ENCODE measurements around the gene FALEC.

Gene FALEC

DNA sequence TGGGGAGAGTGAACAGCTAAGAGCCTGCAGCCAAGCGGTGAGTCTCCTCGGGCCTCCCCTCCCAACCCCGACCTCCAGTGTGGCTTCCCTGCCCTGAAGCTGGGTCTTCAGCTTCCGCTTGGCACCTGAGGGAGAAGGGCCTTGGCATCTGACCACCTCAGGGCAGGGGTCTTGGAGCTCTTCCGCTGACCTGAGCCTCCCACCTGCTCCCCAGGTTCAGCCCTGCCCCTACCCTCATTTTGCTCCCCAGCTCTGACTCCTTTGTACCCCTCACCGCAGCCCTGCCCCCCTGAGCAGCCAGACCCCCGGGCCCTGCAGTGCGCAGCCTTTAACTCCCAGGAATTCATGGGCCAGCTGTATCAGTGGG lies 38.5 kb downstream of the FALEC start:
- no peaks in the 10 kb centered on the region for H3K9me3 ChIP-seq (ENCODE audit: severe bottlenecking)
- no peaks in the 10 kb centered on the region for H3K36me3 ChIP-seq
- DNase-seq = no peak
- TF ChIP-seq, protein P1, sequence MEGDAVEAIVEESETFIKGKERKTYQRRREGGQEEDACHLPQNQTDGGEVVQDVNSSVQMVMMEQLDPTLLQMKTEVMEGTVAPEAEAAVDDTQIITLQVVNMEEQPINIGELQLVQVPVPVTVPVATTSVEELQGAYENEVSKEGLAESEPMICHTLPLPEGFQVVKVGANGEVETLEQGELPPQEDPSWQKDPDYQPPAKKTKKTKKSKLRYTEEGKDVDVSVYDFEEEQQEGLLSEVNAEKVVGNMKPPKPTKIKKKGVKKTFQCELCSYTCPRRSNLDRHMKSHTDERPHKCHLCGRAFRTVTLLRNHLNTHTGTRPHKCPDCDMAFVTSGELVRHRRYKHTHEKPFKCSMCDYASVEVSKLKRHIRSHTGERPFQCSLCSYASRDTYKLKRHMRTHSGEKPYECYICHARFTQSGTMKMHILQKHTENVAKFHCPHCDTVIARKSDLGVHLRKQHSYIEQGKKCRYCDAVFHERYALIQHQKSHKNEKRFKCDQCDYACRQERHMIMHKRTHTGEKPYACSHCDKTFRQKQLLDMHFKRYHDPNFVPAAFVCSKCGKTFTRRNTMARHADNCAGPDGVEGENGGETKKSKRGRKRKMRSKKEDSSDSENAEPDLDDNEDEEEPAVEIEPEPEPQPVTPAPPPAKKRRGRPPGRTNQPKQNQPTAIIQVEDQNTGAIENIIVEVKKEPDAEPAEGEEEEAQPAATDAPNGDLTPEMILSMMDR (IDR thresholded peaks at IDR 0.05; ENCODE audit: low read depth, low read length) = no peak
- H3K27me3 ChIP-seq (ENCODE audit: insufficient read depth, low read depth, severe bottlenecking) = no peaks in the 10 kb centered on the region
- no peak overlapping the region for H3K4me3 ChIP-seq (ENCODE audit: low read depth, low read length)
- H3K27ac ChIP-seq = no peak overlapping the region

DNA sequence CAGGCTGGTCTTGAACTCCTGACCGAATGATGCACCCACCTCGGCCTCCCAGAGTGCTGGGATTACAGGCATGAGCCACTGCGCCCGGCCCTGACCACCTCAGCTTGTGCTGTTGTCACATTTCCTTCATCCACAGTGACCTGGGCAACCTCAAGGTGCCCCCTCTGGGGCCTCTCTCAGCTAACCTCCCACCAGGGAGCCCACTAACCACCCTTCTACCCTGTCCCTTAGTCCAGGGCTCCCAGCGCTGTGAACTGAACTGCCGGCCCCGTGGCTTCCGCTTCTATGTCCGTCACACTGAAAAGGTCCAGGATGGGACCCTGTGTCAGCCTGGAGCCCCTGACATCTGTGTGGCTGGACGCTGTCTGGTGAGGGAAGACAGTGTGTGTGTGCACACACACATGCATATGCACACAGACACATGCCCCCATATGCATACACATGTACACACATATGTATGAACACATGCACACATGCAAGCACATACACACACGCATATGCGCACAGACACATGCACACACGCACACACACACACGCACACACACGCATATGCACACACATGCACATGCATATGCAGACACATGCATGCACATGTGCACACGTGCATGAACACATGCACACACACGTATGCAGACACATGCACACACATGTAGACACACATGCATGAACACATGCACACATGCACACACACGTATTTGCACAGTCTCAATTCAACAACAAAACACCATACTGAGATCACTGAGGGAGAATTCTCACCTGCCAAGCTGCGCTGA lies 39.8 kb downstream of the FALEC start:
- no peak for DNase-seq
- Histone ChIP-seq H3K4me3 (ENCODE audit: low read depth, low read length) (no peak overlapping the region), H3K27ac (no peak overlapping the region), H3K36me3 (no peaks in the 10 kb centered on the region), H3K9me3 (ENCODE audit: severe bottlenecking) (no peaks in the 10 kb centered on the region), H3K27me3 (ENCODE audit: insufficient read depth, low read depth, severe bottlenecking) (no peaks in the 10 kb centered on the region)
- TF ChIP-seq, protein P1 (IDR thresholded peaks at IDR 0.05; ENCODE audit: low read depth, low read length) = no peak

DNA sequence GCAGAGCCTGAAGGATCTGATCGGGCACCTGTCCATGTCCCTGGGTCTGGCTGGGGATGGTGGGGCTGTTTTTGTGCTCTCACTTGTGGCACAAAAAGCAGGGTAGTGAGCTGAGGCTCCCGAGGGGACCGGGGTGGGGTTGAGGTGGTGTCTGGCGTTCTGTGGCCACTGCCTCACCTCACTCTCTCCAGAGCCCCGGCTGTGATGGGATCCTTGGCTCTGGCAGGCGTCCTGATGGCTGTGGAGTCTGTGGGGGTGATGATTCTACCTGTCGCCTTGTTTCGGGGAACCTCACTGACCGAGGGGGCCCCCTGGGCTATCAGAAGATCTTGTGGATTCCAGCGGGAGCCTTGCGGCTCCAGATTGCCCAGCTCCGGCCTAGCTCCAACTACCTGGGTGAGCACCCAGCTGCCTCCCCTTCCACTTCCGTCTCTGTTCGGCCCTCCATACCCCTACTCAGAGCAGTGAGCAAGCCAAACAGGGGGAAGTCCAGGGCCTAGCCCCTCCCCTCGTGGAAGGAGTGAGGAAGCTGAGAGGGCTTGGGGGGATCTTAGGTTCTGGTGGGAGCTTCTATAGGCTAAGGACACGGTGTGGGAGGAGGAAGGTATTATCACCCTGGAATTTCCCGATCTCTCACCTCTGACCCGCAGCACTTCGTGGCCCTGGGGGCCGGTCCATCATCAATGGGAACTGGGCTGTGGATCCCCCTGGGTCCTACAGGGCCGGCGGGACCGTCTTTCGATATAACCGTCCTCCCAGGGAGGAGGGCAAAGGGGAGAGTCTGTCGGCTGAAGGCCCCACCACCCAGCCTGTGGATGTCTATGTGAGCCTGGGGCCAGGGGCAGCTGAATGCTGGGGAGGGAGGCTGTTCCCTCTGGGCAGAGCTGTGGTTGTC lies 40.7 kb downstream of the FALEC start:
- Histone ChIP-seq H3K4me3 (ENCODE audit: low read depth, low read length) (no peak overlapping the region), H3K9me3 (ENCODE audit: severe bottlenecking) (no peaks in the 10 kb centered on the region), H3K27ac (no peak overlapping the region), H3K27me3 (ENCODE audit: insufficient read depth, low read depth, severe bottlenecking) (no peaks in the 10 kb centered on the region), H3K36me3 (no peaks in the 10 kb centered on the region)
- TF ChIP-seq, protein P1 (IDR thresholded peaks at IDR 0.05; ENCODE audit: low read depth, low read length) = no peak
- no peak for DNase-seq

DNA sequence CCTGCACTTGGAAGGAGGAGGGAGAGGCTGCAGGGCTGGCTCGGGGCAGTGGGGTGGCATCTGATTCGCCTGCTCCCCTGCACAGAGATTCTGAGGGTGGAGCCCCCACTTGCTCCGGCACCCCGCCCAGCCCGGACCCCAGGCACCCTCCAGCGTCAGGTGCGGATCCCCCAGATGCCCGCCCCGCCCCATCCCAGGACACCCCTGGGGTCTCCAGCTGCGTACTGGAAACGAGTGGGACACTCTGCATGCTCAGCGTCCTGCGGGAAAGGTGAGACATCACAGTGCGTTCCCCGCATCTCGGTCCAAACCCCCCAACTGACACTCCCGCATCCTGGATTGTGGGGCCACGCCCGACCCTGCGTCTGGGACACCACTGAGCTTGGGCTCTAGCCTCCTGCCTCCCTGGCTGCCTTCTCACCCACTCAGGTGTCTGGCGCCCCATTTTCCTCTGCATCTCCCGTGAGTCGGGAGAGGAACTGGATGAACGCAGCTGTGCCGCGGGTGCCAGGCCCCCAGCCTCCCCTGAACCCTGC lies 41.6 kb downstream of the FALEC start:
- no peak for DNase-seq
- TF ChIP-seq, protein P1 (IDR thresholded peaks at IDR 0.05; ENCODE audit: low read depth, low read length) = no peak
- Histone ChIP-seq H3K27me3 (ENCODE audit: insufficient read depth, low read depth, severe bottlenecking) (no peaks in the 10 kb centered on the region), H3K27ac (no peak overlapping the region), H3K4me3 (ENCODE audit: low read depth, low read length) (no peak overlapping the region), H3K9me3 (ENCODE audit: severe bottlenecking) (no peaks in the 10 kb centered on the region), H3K36me3 (no peaks in the 10 kb centered on the region)

DNA sequence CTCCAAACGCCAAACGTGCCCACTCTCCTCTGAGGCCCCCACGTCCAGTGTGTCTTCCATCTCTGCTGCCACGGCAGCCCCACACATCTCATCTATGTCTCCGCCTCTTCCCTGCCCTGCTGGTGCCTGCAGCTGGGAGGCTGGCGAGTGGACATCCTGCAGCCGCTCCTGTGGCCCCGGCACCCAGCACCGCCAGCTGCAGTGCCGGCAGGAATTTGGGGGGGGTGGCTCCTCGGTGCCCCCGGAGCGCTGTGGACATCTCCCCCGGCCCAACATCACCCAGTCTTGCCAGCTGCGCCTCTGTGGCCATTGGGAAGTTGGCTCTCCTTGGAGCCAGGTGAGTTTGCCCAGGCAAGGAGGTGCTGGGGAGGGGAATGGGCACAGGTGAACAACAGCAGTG lies 42.3 kb downstream of the FALEC start:
- TF ChIP-seq, protein P1 (IDR thresholded peaks at IDR 0.05; ENCODE audit: low read depth, low read length) = no peak
- DNase-seq = no peak
- Histone ChIP-seq H3K27me3 (ENCODE audit: insufficient read depth, low read depth, severe bottlenecking) (no peaks in the 10 kb centered on the region), H3K36me3 (no peaks in the 10 kb centered on the region), H3K27ac (no peak overlapping the region), H3K4me3 (ENCODE audit: low read depth, low read length) (no peak overlapping the region), H3K9me3 (ENCODE audit: severe bottlenecking) (no peaks in the 10 kb centered on the region)
